T-helper 9 cell (primary cell): ENCODE data around the gene GABRP.
"Not testable (repeated sequence)": the region's sequence is repeated elsewhere in the genome, so short reads cannot be mapped to it uniquely, and the experiment has no call there.

ENCODE experiments used
- DNase-seq: peaks from one replicate; pipeline ENCODE4 v3.0.0-alpha.2; 2020
- total RNA-seq, 2 donors: gene quantifications; one replicate each; lab custom pipeline; 2026; lab: John Stamatoyannopoulos, UW

GABRP gene
- total RNA-seq, result 0 reads per million in 2 donors

GRCh38 chr5:170783498-170784247 is at the start of gene GABRP:
Gene GABRP (plus strand): TSS chr5:170783725. CDS start chr5:170788616, 4,891 bp downstream.
- no peak for DNase-seq

- DNase-seq, result no peak
Measured at GRCh38 chr5:170736966-170737365, 46.6 kb upstream of the GABRP start.

GRCh38 chr5:170737591-170737990 is 45.9 kb upstream of the GABRP start:
- DNase-seq, result no peak

- DNase-seq, result no peak
Measured at GRCh38 chr5:170738840-170739239, 44.7 kb upstream of the GABRP start.

GRCh38 chr5:170739446-170739845 is 44.1 kb upstream of the GABRP start:
- no peak for DNase-seq

- no peak for DNase-seq
Measured at GRCh38 chr5:170740551-170741205, 42.8 kb upstream of the GABRP start.

- DNase-seq, result no peak
Measured at GRCh38 chr5:170741801-170742200, 41.7 kb upstream of the GABRP start.

- no peak for DNase-seq
Measured at GRCh38 chr5:170743876-170744212, 39.7 kb upstream of the GABRP start.

- DNase-seq, result no peak
Measured at GRCh38 chr5:170745481-170746071, 37.9 kb upstream of the GABRP start.

GRCh38 chr5:170746075-170746960 is 37.2 kb upstream of the GABRP start:
- DNase-seq, result no peak

- DNase-seq, result no peak
Measured at GRCh38 chr5:170746961-170747340, 36.6 kb upstream of the GABRP start.

- no peak for DNase-seq
Measured at GRCh38 chr5:170747357-170747756, 36.2 kb upstream of the GABRP start.

GRCh38 chr5:170747851-170748250 is 35.7 kb upstream of the GABRP start:
- DNase-seq, result no peak

- no peak for DNase-seq
Measured at GRCh38 chr5:170748951-170749471, 34.5 kb upstream of the GABRP start.

- no peak for DNase-seq
Measured at GRCh38 chr5:170749911-170750431, 33.6 kb upstream of the GABRP start.

GRCh38 chr5:170750791-170751190 is 32.7 kb upstream of the GABRP start:
- no peak for DNase-seq

- DNase-seq, result no peak
Measured at GRCh38 chr5:170751631-170752030, 31.9 kb upstream of the GABRP start.

- no peak for DNase-seq
Measured at GRCh38 chr5:170752257-170753215, 31.0 kb upstream of the GABRP start.

- no peak for DNase-seq
Measured at GRCh38 chr5:170753311-170753710, 30.2 kb upstream of the GABRP start.

- DNase-seq, result not testable (repeated sequence)
Measured at GRCh38 chr5:170754508-170754907, 29.0 kb upstream of the GABRP start.
